ENCODE results near the gene ERAL1.

DNA sequence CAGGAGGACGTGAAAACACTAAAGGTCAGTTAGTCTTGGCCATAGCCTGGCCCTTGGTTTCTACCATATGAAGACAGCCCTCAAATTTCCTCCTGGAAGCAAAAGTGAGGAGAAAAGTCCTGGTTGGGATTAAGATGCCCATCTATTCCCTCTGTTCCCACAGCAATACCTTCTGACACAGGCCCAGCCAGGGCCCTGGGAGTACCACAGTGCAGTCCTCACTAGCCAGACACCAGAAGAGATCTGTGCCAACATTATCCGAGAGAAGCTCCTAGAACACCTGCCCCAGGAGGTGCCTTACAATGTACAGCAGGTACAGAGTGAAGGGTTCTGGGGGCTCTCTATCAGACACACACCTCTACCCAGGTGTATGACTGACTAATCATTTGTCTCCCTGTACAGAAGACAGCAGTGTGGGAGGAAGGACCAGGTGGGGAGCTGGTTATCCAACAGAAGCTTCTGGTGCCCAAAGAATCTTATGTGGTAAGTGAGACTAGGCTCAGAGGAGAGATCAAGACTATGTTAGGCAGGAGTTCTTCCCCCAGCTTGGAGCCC, 4.1 kb downstream of the ERAL1 start:
- TF ChIP-seq, protein P1, sequence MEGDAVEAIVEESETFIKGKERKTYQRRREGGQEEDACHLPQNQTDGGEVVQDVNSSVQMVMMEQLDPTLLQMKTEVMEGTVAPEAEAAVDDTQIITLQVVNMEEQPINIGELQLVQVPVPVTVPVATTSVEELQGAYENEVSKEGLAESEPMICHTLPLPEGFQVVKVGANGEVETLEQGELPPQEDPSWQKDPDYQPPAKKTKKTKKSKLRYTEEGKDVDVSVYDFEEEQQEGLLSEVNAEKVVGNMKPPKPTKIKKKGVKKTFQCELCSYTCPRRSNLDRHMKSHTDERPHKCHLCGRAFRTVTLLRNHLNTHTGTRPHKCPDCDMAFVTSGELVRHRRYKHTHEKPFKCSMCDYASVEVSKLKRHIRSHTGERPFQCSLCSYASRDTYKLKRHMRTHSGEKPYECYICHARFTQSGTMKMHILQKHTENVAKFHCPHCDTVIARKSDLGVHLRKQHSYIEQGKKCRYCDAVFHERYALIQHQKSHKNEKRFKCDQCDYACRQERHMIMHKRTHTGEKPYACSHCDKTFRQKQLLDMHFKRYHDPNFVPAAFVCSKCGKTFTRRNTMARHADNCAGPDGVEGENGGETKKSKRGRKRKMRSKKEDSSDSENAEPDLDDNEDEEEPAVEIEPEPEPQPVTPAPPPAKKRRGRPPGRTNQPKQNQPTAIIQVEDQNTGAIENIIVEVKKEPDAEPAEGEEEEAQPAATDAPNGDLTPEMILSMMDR (IDR thresholded peaks at IDR 0.05), result no peak
- no peak for TF ChIP-seq POLR2A (IDR thresholded peaks at IDR 0.05)
